GM19240 (cell line): ENCODE data around the gene PTGER1.
"Not testable (repeated sequence)": the region's sequence is repeated elsewhere in the genome, so short reads cannot be mapped to it uniquely, and the experiment has no call there.

Source experiments
- DNase-seq: peaks from one replicate; pipeline ENCODE4 v3.0.0; 2011; ENCODE audit warnings: low spot score; ENCODE audit not compliant: insufficient read length

Gene PTGER1

GRCh38 chr19:14474827-14475226 is 327 bp downstream of the PTGER1 start:
- DNase-seq, result no peak

- no peak for DNase-seq
Observed at GRCh38 chr19:14473978-14474578, 1.1 kb downstream of the PTGER1 start.

DNA sequence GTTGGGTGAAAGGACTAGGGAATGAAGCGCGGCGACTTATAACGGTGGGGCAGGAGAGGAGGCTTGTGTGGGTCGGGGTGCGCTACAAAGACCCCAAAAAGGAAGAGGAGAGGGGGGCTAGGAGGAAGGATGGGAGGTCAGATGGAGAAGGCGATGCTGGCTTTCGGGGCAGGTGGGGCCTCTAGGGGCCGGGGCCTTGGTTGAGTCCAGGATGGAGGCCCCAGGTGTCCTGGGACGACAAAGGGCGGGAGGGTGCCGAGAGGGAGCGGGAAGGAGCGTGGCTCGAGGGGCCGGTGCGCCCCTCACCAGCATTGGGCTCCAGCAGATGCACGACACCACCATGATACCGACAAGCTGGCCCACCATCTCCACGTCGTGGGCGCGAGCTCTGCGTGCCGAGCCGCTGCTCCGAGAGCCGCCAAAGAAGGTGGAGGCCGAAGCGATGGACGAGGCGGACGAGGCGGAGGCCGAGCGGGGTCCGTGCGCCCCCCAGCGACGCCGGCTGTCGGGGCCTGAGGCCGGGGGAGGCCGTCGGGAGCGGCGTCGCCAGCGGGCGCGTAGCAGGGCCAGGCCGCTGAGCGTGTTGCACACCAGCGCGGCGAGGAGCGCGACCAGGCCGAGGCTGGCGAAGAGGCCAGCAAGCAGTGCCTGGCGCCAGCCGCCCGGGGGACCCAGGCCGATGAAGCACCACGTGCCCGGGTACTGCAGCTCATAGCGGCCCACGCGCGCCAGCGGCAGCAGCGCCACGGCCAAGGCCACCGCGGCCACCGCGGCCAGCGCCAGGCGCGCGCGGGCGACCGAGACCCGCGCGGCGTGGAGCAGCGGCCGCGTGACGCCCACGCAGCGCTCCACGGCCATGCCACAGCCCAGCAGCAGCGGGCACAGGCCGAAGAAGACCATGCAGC is 1.8 kb downstream of the PTGER1 start:
- no peak for DNase-seq

DNA sequence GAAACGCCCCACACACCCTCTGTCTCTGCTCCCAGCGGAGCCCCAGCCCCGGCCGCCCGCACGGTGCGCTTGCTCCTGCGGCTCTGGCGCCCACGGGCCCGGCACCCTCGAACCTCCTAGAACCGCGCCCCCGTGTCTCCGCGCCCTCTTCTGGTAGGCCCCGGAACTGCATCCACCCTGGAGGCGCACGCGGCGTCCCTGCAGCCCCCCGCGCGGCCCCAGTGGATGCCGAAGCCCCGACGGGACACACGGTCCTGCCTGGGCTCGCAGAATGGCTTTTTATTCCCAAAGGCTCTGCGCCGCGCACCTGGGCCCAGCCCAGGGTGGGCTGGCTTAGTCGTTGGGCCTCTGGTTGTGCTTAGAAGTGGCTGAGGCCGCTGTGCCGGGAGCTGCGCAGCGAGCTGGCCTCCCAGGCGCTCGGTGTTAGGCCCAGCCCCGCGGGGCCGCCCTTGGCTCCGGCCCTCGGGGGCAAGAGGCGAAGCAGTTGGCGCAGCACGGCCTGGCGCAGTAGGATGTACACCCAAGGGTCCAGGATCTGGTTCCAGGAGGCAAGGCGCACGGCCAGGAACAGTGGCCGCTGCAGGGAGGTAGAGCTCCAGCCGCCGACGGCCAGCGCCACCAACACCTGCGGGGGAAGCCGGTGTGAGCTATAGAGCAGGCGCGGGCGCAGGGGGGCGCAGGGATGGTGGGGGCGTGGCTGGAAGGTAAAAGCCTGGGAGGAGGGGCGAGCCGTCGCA is 2.8 kb downstream of the PTGER1 start:
- DNase-seq, result peak; percentile 90

DNA sequence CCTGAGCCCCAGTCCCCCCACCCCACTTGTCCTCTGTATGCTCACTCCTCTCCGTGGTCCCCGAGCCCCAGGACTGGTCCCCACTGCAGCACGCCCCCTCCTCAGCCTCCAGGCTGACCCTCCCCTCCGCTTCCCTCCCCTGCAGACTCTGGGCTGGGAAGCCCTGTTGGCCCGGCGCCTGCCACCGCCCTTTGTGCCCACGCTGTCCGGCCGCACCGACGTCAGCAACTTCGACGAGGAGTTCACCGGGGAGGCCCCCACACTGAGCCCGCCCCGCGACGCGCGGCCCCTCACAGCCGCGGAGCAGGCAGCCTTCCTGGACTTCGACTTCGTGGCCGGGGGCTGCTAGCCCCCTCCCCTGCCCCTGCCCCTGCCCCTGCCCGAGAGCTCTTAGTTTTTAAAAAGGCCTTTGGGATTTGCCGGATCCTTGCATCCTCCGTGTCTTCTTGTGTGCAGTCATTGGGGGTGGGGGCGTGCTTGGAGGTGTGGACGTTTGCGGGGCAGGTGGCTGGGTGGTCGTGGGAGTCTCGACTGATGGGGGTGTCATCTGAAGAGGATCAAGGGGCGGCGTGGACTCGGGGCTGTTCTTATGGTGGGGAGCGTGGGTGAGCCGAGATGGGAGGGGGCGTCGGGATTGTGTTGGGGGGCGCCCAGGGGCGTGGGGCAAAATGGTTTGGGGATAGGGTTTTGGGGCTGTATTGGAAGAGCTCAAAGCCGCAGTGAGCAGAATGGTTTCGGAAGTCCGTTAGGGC is 3.5 kb downstream of the PTGER1 start:
- DNase-seq, result no peak

DNA sequence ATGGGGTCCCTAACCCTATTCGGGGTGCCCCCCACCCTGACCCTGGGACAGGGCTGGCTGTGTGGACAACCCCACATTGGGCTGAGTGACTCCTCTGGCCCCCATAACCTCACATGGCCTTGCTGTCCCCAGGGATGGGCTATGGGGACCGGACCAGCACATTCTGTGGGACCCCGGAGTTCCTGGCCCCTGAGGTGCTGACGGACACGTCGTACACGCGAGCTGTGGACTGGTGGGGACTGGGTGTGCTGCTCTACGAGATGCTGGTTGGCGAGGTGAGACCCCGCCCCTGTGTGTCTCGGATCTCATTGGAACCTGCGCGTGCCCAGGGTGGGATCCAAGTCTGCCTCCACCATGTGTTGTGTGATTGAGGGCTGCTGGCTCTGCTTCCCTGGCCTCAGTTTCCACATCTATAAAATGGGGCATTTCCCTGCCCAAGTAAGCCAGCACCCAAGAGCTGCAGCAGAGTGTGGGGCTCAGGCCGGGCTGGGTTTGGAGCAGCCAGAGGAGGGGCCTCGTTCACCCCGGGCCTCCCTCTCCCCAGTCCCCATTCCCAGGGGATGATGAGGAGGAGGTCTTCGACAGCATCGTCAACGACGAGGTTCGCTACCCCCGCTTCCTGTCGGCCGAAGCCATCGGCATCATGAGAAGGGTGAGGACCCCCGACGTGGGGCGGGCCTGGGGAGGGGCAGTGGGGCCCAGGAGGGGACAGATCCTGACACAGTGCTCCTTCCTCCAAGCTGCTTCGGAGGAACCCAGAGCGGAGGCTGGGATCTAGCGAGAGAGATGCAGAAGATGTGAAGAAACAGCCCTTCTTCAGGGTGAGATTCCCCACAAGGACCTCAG is 4.9 kb downstream of the PTGER1 start:
- DNase-seq, result no peak

GRCh38 chr19:14467816-14468215 is 7.3 kb downstream of the PTGER1 start:
- no peak for DNase-seq

DNA sequence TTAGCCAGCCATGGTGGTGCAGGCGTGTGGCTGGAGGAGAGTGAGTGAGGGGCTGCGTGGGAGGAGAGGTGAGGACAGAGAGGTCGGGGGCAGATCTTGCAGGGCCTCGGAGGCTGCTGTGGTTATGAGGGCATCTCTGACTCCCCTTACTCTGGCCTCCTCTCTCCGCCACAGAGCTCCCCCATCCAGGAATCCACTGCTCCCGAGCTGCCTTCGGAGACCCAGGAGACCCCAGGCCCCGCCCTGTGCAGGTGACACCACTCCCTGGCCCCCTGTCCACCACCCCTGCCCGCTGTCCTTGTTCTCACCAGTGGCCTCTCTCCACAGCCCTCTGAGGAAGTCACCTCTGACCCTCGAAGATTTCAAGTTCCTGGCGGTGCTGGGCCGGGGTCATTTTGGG is 7.8 kb downstream of the PTGER1 start:
- DNase-seq, result no peak

GRCh38 chr19:14463747-14464146 is 11.4 kb downstream of the PTGER1 start:
- DNase-seq, result no peak

- DNase-seq, result not testable (repeated sequence)
Observed at GRCh38 chr19:14462401-14462800, 12.8 kb downstream of the PTGER1 start.

GRCh38 chr19:14460935-14461334 is 14.2 kb downstream of the PTGER1 start:
- no peak for DNase-seq

- DNase-seq, result no peak
Observed at GRCh38 chr19:14459703-14460102, 15.5 kb downstream of the PTGER1 start.

DNA sequence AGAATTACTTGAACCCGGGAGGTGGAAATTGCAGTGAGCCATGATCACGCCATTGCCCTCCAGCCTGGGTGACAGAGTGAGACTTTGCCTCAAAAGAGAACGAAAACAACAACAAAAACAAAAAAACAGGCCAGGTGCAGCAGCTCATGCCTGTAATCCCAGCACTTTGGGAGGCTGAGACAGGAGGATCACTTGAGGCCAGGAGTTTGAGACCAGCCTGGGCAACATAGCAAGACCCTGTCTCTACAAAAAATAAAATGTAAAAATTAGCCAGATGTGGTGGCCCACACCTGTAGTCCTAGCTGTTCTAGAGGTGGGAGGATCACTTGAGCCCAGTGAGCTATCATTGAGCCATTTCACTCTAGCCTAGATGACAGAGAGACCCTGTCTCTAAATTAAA is 22.9 kb downstream of the PTGER1 start:
- DNase-seq, result not testable (repeated sequence)

- no peak for DNase-seq
Observed at GRCh38 chr19:14450876-14451275, 24.3 kb downstream of the PTGER1 start.

DNA sequence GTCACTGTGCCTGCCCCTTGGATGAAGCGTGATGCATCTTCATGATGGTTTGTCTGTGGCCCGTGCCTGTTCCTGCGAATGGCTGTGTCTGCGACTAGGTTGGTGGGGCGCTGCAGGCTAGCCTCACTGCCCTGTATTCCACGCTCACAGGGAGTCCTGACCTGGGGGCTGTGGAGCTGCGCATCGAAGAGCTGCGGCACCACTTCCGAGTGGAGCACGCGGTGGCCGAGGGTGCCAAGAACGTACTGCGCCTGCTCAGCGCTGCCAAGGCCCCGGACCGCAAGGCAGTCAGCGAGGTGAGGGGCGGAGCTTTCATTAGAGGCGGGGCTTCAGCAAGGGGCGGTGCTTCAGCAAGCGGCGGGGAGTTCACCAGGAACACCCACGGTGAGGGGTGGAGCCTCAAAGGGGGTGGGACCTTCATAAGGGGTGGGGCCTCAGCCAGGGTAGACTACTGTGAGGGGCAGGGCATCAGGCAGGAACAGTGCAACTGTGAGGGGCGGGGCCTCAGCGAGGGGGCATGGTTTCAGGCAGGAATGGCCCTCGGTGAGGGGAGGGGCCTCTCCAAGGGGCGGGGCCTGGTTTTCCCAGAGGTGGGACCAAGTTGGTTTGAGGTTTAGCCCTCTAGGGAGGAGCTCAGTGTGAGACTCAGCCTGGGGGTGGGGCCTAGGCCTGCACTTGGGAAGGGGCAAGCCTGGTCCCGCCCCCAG is 24.8 kb downstream of the PTGER1 start:
- peak; percentile 35 for DNase-seq

- DNase-seq, result no peak
Observed at GRCh38 chr19:14449321-14449720, 25.8 kb downstream of the PTGER1 start.

DNA sequence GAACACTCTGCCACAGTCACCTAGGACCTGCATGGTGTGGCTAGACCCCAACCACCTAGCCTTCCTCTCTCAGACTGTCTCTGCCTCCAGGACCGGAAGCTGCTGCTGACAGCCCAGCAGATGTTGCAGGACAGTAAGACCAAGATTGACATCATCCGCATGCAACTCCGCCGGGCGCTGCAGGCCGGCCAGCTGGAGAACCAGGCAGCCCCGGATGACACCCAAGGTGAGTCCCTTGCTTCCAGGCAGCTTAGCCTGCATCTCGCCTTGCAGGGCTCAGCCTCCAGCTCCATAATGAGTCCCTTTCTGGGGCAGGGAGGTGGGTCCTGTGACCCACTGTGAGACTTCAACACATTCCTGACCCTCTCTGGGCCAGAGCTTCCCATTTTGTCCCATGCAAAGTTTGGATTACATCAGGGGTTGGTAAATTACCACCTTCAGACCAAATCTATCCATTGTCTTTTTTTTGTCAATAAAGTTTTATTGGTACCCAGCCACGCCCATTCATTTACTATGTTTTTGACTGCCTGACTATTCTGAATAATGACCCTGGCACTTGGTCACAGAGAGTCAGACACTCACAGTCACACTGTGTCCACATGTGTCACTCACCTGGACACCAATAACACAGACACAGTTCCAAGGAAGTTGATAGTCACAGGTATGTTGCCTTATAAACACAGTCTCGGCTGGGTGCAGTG is 28.7 kb downstream of the PTGER1 start:
- no peak for DNase-seq

DNA sequence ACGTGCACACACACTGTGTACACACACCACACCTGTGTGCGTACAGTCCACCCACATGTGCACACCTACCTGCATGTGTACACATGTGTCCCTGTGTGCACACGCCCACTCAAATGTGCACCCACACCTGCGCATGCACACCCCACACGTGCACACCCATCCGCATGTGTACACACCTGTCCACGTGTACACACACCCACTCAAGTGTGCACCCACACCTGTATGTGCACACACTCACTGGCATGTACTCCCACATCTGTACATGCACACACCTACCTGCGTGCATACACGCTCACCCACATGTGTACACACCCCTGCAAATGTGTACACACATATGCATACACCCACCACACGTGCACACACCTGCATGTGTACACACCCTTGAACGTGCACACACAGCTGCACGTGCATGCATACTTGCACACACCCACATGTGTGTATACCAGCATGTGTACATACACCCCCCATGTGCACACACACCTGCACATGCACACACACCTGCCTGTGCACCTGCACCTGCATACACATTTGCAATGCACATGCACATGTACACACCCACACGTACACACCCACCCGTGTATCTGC is 31.4 kb downstream of the PTGER1 start:
- no peak for DNase-seq
